ENCODE measurements around the gene RASGRP2.

RASGRP2 gene

DNA sequence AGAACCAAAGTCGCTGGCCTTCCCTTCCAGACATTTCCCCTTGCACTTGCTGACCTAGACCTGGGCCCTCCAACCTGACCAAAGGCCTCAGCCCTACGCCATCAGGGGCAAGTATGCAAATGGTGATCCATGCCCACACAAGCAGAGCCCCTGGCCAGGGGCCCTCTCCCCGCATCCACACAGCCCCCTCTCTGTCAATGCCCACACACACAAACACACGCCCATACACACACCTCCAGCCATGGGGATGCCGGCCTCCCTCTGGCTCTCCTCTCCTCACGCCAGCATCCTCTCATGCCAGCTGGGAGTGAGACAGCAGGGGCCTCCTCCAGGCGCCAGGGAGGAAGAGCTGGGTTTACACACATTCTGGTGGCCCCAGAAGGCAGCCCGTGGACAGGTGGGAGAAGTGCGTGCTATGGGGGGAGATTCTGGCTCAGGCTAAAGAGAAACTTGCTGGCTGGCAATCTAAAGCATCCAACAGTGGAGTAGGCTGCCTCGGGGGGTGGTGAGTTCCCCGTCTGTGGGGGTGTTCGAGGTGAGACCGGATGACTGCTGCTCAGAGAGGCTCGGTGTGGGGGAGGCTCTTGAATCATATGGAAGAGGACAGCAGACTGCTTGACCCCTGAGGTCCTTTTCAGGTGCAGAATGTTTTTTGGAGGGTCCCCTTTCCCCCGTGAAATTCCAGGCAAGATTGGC is 25.7 kb downstream of the RASGRP2 start:
- FAIRE-seq (no peak), DNase-seq (ENCODE audit: insufficient read length, low spot score) (no peak)
- TF ChIP-seq TAF1 (IDR thresholded peaks at IDR 0.05; ENCODE audit: low read depth, low read length) (no peak), POU2F2 (IDR thresholded peaks at IDR 0.05; ENCODE audit: low read depth, low read length) (0 out of 2 replicates have a peak, but pooled peaks have one; percentile 13)

DNA sequence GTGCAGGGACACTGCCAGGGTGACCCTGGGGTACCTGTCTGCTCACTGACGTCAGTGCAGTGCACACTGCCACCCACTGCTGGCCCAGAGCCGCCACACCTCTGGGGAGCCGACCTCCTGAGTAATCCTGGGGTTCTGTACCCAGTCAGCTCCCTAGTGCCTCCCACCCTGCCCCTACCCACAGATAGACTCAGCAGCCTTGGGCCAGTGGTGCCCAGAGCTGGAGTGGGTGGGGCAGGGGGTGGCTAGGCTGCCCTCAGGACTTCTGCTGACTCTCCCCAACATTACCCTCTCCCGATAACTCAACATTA is 26.7 kb downstream of the RASGRP2 start:
- no peak for TF ChIP-seq SPI1 (IDR thresholded peaks at IDR 0.05; ENCODE audit: low read depth, low read length)
- TF ChIP-seq PAX5 (IDR thresholded peaks at IDR 0.05; ENCODE audit: insufficient read depth, low read length, severe bottlenecking) = no peak
- TF ChIP-seq POLR2A (IDR thresholded peaks at IDR 0.05; ENCODE audit: low read depth, low read length) = no peak
- TF ChIP-seq POU2F2 (IDR thresholded peaks at IDR 0.05; ENCODE audit: low read depth, low read length) = no peak
- no peak for TF ChIP-seq POLR2AphosphoS5 (IDR thresholded peaks at IDR 0.05; ENCODE audit: low read depth, low read length)
- no peak for TF ChIP-seq TAF1 (IDR thresholded peaks at IDR 0.05; ENCODE audit: low read depth, low read length)
- FAIRE-seq (no peak), DNase-seq (ENCODE audit: insufficient read length, low spot score) (no peak)

DNA sequence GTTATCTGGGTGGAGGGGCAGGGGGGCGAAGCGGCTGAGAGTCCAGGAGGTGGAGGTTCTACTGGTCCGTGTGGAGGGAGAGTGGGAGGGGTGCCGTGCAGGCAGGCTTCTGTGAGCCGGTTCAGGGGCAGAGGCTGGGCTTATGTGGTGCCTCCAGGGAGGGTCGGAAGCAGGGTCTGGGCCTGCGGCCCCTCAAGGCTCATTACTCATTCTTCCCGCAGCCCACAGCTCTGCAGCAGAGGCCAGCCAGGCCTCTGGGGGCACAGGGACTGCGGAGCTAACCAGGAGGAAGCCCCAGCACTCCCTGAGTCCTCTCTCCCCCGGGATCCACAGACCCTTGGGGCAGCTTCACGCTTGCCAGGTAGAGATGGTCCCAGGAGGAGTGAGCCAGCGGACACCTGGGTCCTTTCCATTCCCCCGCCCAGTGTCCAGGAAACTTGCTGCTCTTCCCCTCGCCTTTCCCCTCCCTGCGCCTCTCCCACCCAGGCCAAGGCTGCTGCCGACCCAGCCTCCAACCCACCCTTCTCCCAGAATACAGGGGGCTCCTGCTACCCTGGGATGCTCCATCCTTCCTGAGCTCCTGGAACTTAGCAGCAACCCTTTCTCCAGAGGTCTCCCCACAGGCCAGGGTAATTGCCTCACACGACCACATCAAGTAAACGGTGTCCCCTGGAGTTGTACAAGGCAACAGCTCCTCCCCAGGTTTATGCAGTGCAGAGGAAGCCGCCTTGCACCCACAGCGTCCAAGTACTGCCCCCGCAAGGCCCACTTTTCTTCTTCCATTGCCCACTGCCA is 27.3 kb downstream of the RASGRP2 start:
- TF ChIP-seq SPI1 (IDR thresholded peaks at IDR 0.05; ENCODE audit: low read depth, low read length) (no peak), TAF1 (IDR thresholded peaks at IDR 0.05; ENCODE audit: low read depth, low read length) (no peak), POLR2A (IDR thresholded peaks at IDR 0.05; ENCODE audit: low read depth, low read length) (no peak), PAX5 (IDR thresholded peaks at IDR 0.05; ENCODE audit: insufficient read depth, low read length, severe bottlenecking) (no peak), POLR2AphosphoS5 (IDR thresholded peaks at IDR 0.05; ENCODE audit: low read depth, low read length) (no peak), POU2F2 (IDR thresholded peaks at IDR 0.05; ENCODE audit: low read depth, low read length) (no peak)
- DNase-seq (ENCODE audit: insufficient read length, low spot score) (no peak), FAIRE-seq (no peak)

DNA sequence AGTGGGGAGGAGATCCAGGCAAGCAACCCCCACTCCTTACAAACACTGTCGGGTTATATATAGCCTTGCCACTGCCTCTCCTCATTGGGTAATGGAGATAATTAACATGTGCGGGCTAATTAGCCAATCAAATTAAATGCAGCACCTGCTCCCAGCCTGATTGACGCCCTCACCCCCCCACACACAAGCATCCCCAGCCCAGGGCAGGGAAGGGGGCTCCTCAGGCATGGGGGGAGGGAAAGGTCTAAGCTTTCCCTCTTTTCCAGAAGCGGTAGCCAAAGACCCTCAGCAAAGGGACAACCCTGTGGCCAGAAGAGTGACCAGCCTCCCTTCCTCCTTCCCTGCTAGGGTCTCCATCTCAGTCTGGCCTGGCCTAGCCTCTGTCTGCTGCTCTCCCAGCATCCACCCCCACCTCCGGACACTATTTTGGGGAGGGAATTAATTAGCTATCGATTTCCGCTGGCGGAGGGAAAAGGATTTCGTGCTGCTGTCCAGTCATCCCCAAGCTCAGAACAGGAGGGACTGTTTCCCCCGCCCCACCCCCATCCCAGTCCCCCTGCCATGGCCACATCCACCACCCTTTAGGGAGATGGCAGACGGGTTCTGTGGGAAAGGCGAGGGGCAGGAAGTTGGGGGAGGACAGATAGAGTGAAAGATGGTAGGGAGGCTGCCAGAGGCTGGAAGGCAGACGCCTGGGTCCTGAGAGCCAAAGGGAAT is 28.0 kb downstream of the RASGRP2 start:
- DNase-seq (ENCODE audit: insufficient read length, low spot score) = no peak
- TF ChIP-seq PAX5 (IDR thresholded peaks at IDR 0.05; ENCODE audit: insufficient read depth, low read length, severe bottlenecking) = no peak
- no peak for TF ChIP-seq SPI1 (IDR thresholded peaks at IDR 0.05; ENCODE audit: low read depth, low read length)
- no peak for TF ChIP-seq POU2F2 (IDR thresholded peaks at IDR 0.05; ENCODE audit: low read depth, low read length)
- no peak for TF ChIP-seq POLR2AphosphoS5 (IDR thresholded peaks at IDR 0.05; ENCODE audit: low read depth, low read length)
- no peak for TF ChIP-seq TAF1 (IDR thresholded peaks at IDR 0.05; ENCODE audit: low read depth, low read length)
- no peak for FAIRE-seq

DNA sequence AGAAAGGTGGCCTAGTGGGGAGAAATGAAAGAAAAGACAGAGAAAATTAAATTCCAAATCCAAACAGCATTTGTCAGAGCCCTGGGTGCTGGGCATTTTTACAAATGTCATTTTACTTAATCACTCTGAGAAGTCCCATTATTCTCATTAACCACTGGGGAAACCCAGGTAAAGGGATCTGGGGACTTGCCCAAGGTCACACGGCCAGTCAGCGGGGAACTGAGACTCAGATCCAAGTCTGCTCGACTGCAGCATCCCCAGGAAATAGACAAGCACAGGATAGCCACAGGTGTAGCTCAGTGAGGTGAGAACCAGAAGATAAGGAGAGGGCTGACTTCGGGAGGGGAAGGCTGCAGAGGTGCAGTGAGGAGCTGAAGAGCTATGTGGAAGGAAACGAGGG is 28.8 kb downstream of the RASGRP2 start:
- TF ChIP-seq POLR2AphosphoS5 (IDR thresholded peaks at IDR 0.05; ENCODE audit: low read depth, low read length) (no peak), PAX5 (IDR thresholded peaks at IDR 0.05; ENCODE audit: insufficient read depth, low read length, severe bottlenecking) (no peak), POLR2A (IDR thresholded peaks at IDR 0.05; ENCODE audit: low read depth, low read length) (no peak), POU2F2 (IDR thresholded peaks at IDR 0.05; ENCODE audit: low read depth, low read length) (no peak), SPI1 (IDR thresholded peaks at IDR 0.05; ENCODE audit: low read depth, low read length) (no peak), TAF1 (IDR thresholded peaks at IDR 0.05; ENCODE audit: low read depth, low read length) (no peak)
- DNase-seq (ENCODE audit: insufficient read length, low spot score) (no peak), FAIRE-seq (no peak)

DNA sequence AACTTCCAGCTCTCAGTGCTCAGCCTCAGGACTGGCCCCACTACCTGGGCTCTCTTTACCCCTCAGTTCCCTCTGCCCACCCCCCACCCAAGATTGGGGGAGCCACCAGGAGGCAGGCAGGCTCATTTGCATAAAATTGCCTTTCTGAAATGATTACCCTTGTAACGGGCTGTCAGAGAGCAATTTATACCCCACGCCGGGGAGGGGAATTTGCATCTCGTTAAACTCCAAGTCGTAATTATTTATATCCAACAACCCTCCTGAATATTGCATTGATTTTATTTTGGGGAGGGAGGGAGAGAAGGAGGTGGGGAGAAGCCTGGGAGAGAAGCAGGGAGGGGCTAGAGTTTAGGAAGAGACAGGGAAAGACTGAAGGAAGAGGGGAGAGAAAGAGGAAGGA is 29.3 kb downstream of the RASGRP2 start:
- no peak for DNase-seq (ENCODE audit: insufficient read length, low spot score)
- no peak for FAIRE-seq
- TF ChIP-seq POLR2AphosphoS5 (IDR thresholded peaks at IDR 0.05; ENCODE audit: low read depth, low read length) (no peak), PAX5 (IDR thresholded peaks at IDR 0.05; ENCODE audit: insufficient read depth, low read length, severe bottlenecking) (no peak), POU2F2 (IDR thresholded peaks at IDR 0.05; ENCODE audit: low read depth, low read length) (no peak), SPI1 (IDR thresholded peaks at IDR 0.05; ENCODE audit: low read depth, low read length) (no peak), POLR2A (IDR thresholded peaks at IDR 0.05; ENCODE audit: low read depth, low read length) (no peak), TAF1 (IDR thresholded peaks at IDR 0.05; ENCODE audit: low read depth, low read length) (no peak)

DNA sequence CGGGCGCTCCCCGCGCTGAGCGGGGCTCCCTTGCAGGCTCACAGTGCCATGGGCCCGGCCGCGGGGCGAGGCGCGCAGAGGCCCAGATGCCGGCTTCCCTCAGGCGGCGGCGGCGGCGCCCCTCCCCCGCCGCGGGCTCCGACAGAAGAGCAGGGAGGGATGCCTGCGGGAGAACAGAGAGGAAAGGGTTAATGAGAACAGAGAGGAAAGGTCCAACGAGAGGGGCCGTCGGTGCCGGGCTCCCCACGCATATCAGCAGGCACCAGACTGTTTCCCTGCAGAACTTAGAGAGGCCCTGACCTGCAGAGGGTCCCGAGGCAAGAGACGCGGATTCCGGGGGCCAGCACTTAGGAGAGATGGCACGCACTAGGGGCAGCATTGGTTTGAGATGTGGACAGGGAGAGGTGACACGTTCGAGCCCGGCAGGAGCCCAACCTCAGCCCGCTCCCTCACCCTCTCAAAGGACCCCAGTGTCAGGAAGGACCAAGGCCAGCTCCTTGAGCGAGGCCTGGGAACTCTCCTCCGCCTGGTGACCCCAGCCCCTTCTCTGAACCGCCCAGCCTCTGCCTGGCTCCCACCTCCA is 30.1 kb downstream of the RASGRP2 start:
- TF ChIP-seq PAX5 (IDR thresholded peaks at IDR 0.05; ENCODE audit: insufficient read depth, low read length, severe bottlenecking) (no peak), POU2F2 (IDR thresholded peaks at IDR 0.05; ENCODE audit: low read depth, low read length) (no peak), SPI1 (IDR thresholded peaks at IDR 0.05; ENCODE audit: low read depth, low read length) (no peak), TAF1 (IDR thresholded peaks at IDR 0.05; ENCODE audit: low read depth, low read length) (no peak), POLR2A (IDR thresholded peaks at IDR 0.05; ENCODE audit: low read depth, low read length) (no peak), POLR2AphosphoS5 (IDR thresholded peaks at IDR 0.05; ENCODE audit: low read depth, low read length) (no peak)
- DNase-seq (ENCODE audit: insufficient read length, low spot score) = no peak
- no peak for FAIRE-seq

DNA sequence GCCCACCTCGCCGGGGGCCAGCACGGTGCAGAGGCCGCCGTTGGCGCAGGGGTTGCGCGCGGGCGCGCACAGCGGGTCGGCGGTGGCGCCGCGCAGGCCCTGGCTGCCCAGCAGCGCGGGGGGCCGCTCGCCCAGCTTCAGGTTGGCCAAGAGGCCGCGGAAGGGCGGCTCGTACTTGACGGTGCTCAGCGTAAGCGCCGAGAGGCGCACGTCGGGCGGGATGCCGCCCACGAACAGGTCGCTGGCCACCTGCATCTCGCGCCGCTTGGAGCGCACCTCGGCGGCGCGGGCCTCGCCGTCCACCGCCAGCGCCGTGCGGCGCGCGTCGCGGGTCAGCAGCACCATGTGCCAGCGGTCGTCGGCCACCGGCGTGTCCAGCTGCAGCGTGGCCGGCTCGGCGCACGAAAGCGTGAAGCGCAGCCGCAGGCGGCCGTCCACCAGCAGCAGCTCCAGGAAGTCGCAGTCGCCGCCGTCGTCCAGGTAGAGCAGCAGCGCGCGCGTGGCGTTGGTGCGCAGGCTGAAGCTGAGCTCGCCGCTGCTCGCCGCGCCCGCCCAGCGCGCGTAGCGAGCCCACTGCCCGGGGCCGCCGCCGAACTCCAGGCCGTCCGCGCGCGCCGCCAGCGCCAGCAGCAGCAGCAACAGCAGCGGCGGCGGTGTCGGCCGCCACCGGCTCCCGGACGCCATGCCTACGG is 30.8 kb downstream of the RASGRP2 start:
- DNase-seq (ENCODE audit: insufficient read length, low spot score) (no peak), FAIRE-seq (peak; percentile 45)
- no peak for TF ChIP-seq POLR2A (IDR thresholded peaks at IDR 0.05; ENCODE audit: low read depth, low read length)
- TF ChIP-seq SPI1 (IDR thresholded peaks at IDR 0.05; ENCODE audit: low read depth, low read length) = no peak
- no peak for TF ChIP-seq TAF1 (IDR thresholded peaks at IDR 0.05; ENCODE audit: low read depth, low read length)
- no peak for TF ChIP-seq PAX5 (IDR thresholded peaks at IDR 0.05; ENCODE audit: insufficient read depth, low read length, severe bottlenecking)
- no peak for TF ChIP-seq POLR2AphosphoS5 (IDR thresholded peaks at IDR 0.05; ENCODE audit: low read depth, low read length)
- TF ChIP-seq POU2F2 (IDR thresholded peaks at IDR 0.05; ENCODE audit: low read depth, low read length) = no peak
